Measurements from ENCODE around the gene GRHL1. TPM values are rescaled to one million over a fixed set of nuclear protein-coding genes. Genes with fewer than 3 reads are reported as not detected.

GRHL1 gene
- total RNA-seq, 1 experiment from 2014 or later: 0.96 TPM

DNA sequence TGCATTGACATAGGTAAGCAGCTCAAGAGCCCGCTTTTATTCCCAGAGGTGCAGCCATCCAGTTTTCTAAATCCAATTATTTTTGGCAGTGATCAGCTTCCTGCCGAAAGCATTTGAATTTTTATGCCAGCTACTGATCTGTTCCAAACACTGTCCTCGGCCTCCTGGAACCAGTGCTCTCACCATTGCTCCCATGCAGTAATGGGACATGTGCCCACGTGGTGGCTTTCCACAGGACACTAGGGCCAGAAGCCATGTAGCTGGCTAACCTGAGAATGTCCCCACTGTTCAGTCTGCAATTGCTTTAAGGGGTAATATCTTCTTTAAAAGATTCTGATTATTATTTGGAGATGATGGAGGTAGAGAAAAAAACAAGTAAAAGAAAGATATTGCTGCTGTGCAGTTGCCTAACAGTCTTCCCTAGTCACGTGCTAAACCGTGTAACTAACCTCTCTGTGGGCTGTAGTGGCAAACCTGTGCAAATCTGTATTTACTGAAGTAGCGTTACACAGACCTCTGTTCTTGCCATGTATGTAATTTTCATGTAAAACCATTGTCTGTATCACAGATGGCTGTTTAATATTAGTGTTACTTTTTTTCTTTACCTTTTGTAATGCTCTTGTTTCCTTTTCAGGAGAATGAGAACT is 13.0 kb downstream of the GRHL1 start:
- Mint-ChIP-seq H3K27me3 (ENCODE audit: insufficient read depth, unreplicated experiment) (no peaks in the 10 kb centered on the region), H3K4me3 (ENCODE audit: unreplicated experiment) (no peak overlapping the region), H3K27ac (ENCODE audit: low read depth, unreplicated experiment) (no peak overlapping the region), H3K9me3 (ENCODE audit: unreplicated experiment) (no peaks in the 10 kb centered on the region), H3K36me3 (ENCODE audit: insufficient read depth, unreplicated experiment) (no peaks in the 10 kb centered on the region), H3K4me1 (ENCODE audit: insufficient read depth, unreplicated experiment) (no peaks in the 10 kb centered on the region)
- ChIA-PET CTCF (interaction anchor here (1.2 to 2.1 kb wide), 3 partner anchors 20 to 165 kb away, joined by 3 to 9 read pairs (median 4); no protein-coding TSS in a partner anchor), POLR2A (interaction anchor here (0.8 kb wide), 1 partner anchor 75 kb away, joined by 3 read pairs; no protein-coding TSS in a partner anchor)
- no peak for DNase-seq (ENCODE audit: unreplicated experiment)
- BruUV-seq (replicated peaks): no TSS peak
- intact Hi-C loops (cut with micrococcal nuclease): no loop called here
- TF ChIP-seq, protein P1, sequence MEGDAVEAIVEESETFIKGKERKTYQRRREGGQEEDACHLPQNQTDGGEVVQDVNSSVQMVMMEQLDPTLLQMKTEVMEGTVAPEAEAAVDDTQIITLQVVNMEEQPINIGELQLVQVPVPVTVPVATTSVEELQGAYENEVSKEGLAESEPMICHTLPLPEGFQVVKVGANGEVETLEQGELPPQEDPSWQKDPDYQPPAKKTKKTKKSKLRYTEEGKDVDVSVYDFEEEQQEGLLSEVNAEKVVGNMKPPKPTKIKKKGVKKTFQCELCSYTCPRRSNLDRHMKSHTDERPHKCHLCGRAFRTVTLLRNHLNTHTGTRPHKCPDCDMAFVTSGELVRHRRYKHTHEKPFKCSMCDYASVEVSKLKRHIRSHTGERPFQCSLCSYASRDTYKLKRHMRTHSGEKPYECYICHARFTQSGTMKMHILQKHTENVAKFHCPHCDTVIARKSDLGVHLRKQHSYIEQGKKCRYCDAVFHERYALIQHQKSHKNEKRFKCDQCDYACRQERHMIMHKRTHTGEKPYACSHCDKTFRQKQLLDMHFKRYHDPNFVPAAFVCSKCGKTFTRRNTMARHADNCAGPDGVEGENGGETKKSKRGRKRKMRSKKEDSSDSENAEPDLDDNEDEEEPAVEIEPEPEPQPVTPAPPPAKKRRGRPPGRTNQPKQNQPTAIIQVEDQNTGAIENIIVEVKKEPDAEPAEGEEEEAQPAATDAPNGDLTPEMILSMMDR (IDR thresholded peaks at IDR 0.05; ENCODE audit: unreplicated experiment): no peak

DNA sequence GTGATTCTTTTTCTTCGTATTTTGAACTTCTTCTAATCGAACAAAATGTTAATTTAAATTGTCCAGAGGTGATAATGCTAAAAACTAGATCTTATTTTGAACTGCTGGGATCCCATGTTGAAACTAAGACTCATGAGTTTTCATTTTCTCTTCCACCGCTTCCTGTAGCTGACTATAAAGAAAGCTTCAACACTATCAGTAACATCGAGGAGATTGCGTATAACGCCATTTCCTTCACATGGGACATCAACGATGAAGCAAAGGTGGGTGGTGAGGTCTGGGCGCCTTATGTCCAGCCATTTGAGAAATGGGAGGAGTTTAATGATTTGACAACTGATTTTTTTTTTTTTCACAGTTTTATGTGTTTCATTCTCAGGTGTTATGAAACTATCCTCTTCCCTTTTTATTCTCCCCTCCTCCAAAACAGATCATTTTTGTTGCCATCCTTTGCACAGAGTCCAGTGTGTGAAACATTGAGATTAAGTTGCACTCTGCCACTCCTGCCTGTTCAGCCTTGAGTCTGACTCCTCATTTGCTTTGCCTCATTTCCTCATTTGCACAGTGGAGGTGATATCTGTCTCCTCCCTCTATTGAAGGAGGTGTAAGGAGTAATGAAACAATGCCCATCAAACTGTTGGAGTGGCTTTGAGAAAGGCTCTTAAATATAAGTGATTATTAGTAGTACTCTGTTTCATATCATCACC is 13.8 kb downstream of the GRHL1 start:
- no peak overlapping the region for H3K4me3 Mint-ChIP-seq (ENCODE audit: unreplicated experiment)
- POLR2A ChIA-PET: no interaction called here
- intact Hi-C loops (cut with micrococcal nuclease): no loop called here
- CTCF ChIA-PET: interaction anchor here (2.1 kb wide), 1 partner anchor 19 kb away, joined by 9 read pairs; no protein-coding TSS in a partner anchor
- no peaks in the 10 kb centered on the region for H3K36me3 Mint-ChIP-seq (ENCODE audit: insufficient read depth, unreplicated experiment)
- no peaks in the 10 kb centered on the region for H3K27me3 Mint-ChIP-seq (ENCODE audit: insufficient read depth, unreplicated experiment)
- DNase-seq (ENCODE audit: unreplicated experiment): no peak
- no peaks in the 10 kb centered on the region for H3K9me3 Mint-ChIP-seq (ENCODE audit: unreplicated experiment)
- BruUV-seq (replicated peaks): no TSS peak
- TF ChIP-seq, protein P1 (IDR thresholded peaks at IDR 0.05; ENCODE audit: unreplicated experiment): no peak
- no peaks in the 10 kb centered on the region for H3K4me1 Mint-ChIP-seq (ENCODE audit: insufficient read depth, unreplicated experiment)
- H3K27ac Mint-ChIP-seq (ENCODE audit: low read depth, unreplicated experiment): no peak overlapping the region

DNA sequence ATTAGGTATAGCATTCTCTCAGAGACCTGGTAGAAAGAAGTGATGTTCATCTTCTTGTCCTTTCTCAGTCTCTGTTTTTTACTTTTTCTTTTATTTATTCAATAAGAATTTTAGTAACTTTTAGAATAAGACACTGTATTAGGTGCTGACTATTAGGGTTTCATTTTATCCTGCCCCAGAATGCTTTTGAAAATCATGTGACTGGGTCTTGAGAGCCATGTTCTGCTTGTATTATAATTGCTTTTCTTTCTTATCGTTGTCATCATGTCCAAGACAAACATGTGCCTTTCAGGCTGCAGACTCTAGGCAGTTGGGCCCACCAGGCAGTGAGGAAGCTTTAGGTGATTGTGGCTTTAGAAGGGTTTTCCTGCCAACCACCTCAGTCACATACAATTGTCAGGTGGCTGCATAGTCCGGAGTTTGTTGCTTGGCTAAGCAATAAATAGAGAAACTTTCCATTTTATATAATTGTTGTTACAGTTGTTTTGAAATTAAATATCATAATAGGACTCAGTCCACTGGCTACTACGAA is 15.1 kb downstream of the GRHL1 start:
- intact Hi-C loops (cut with micrococcal nuclease): no loop called here
- no peak for DNase-seq (ENCODE audit: unreplicated experiment)
- ChIA-PET CTCF (no interaction called here), POLR2A (no interaction called here)
- Mint-ChIP-seq H3K9me3 (ENCODE audit: unreplicated experiment) (no peaks in the 10 kb centered on the region), H3K27ac (ENCODE audit: low read depth, unreplicated experiment) (no peak overlapping the region), H3K36me3 (ENCODE audit: insufficient read depth, unreplicated experiment) (no peaks in the 10 kb centered on the region), H3K4me1 (ENCODE audit: insufficient read depth, unreplicated experiment) (peaks cover 7% of the 10 kb centered on the region), H3K4me3 (ENCODE audit: unreplicated experiment) (no peak overlapping the region), H3K27me3 (ENCODE audit: insufficient read depth, unreplicated experiment) (no peaks in the 10 kb centered on the region)
- BruUV-seq (replicated peaks): no TSS peak
- TF ChIP-seq, protein P1 (IDR thresholded peaks at IDR 0.05; ENCODE audit: unreplicated experiment): no peak

DNA sequence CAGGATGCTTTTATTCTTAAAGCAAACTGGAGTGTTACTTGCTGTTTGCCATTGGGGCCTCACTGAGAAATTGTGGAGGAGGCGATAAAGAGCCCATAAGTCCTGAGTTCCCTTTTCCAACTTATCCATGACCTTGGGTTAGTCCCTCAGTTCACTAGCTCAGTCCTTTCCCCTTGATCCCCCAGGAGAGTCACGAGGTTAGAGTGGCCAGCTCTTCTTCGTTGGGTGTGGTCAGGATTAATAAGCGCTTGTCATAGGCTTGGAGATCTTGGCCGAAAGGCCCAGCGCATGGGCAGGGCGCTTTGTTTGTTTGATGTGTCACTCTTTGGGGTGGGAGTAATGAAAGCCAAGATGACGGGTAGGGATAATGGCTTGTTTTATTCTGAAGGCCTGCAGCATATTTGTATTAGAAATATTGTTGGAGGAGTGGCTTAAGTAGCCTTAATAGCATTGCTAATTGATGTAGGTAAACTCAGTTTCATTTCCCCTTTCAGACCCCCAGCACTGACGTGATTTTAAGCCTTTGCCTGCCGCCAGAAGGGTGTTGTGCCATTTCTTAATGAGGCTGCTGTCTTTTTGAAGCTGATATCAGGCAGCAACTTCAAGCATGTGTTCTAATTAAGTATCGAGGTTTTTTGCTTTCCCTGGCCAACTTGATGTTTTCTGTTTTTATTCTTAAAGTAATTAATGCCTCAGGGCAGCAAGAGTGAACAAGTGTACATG is 15.7 kb downstream of the GRHL1 start:
- BruUV-seq (replicated peaks): no TSS peak
- peaks cover 7% of the 10 kb centered on the region for H3K4me1 Mint-ChIP-seq (ENCODE audit: insufficient read depth, unreplicated experiment)
- H3K27ac Mint-ChIP-seq (ENCODE audit: low read depth, unreplicated experiment): no peak overlapping the region
- no peaks in the 10 kb centered on the region for H3K9me3 Mint-ChIP-seq (ENCODE audit: unreplicated experiment)
- CTCF ChIA-PET: interaction anchor here (0.9 to 2.1 kb wide), 3 partner anchors 17 to 168 kb away, joined by 3 to 9 read pairs (median 5); no protein-coding TSS in a partner anchor
- TF ChIP-seq, protein P1 (IDR thresholded peaks at IDR 0.05; ENCODE audit: unreplicated experiment): no peak
- POLR2A ChIA-PET: no interaction called here
- intact Hi-C loops (cut with micrococcal nuclease): no loop called here
- DNase-seq (ENCODE audit: unreplicated experiment): peak; percentile 17
- H3K27me3 Mint-ChIP-seq (ENCODE audit: insufficient read depth, unreplicated experiment): no peaks in the 10 kb centered on the region
- H3K4me3 Mint-ChIP-seq (ENCODE audit: unreplicated experiment): no peak overlapping the region
- no peaks in the 10 kb centered on the region for H3K36me3 Mint-ChIP-seq (ENCODE audit: insufficient read depth, unreplicated experiment)
